ENCODE measurements around the gene CNDP1.
"Not testable (repeated sequence)": the region's sequence is repeated elsewhere in the genome, so short reads cannot be mapped to it uniquely, and the experiment has no call there.

- TF ChIP-seq CTCF (conservative IDR thresholded peaks at IDR 0.05 in 1 of 2, IDR thresholded peaks at IDR 0.05 in 1 of 2; ENCODE audit: extremely low read depth in 1 of 2, insufficient read depth in 1 of 2, low read depth in 1 of 2, low read length in 2 of 2); EZH2 (IDR thresholded peaks at IDR 0.05; ENCODE audit: borderline replicate concordance, low read length): not testable (repeated sequence)
These were observed 30.9 kb downstream of the CNDP1 start for GRCh38 chr18:74565164-74565563.
